NCI-H2107 treated with DMSO at 0.1 percent for 48 hours (cell line): ENCODE data around the gene OLFM1.

Source experiments
- DNase-seq: peaks from one replicate; lab custom pipeline; 2025; ENCODE audit not compliant: unreplicated experiment; lab: John Stamatoyannopoulos, UW

OLFM1 gene

GRCh38 chr9:135167849-135168655 is 80.6 kb downstream of the OLFM1 start:
- no peak for DNase-seq

- no peak for DNase-seq
Observed at GRCh38 chr9:135169709-135170226, 82.3 kb downstream of the OLFM1 start.

GRCh38 chr9:135170535-135170934 is 83.1 kb downstream of the OLFM1 start:
- DNase-seq, result no peak
